GM18873 (cell line): ENCODE data around the gene FGGY.

Source experiments
- ATAC-seq: cut with Tn5 transposase; IDR thresholded peaks from one replicate; pipeline ENCODE4 v1.9.1; 2021; ENCODE audit warnings: mild to moderate bottlenecking, moderate library complexity, moderate number of reproducible peaks; ENCODE audit not compliant: unreplicated experiment, low FRiP score

FGGY gene

GRCh38 chr1:59377350-59377904 is 80.5 kb downstream of the FGGY start:
- no peak for ATAC-seq

- ATAC-seq, result no peak
Measured at GRCh38 chr1:59378621-59379370, 81.9 kb downstream of the FGGY start.

- no peak for ATAC-seq
Measured at GRCh38 chr1:59379371-59379728, 82.5 kb downstream of the FGGY start.

GRCh38 chr1:59383963-59384362 is 87.1 kb downstream of the FGGY start:
- ATAC-seq, result no peak

GRCh38 chr1:59384443-59384842 is 87.5 kb downstream of the FGGY start:
- peak; percentile 71 for ATAC-seq

GRCh38 chr1:59388191-59388590 is 91.3 kb downstream of the FGGY start:
- no peak for ATAC-seq

GRCh38 chr1:59389847-59390246 is 93.0 kb downstream of the FGGY start:
- ATAC-seq, result no peak

GRCh38 chr1:59390307-59390706 is 93.4 kb downstream of the FGGY start:
- no peak for ATAC-seq

GRCh38 chr1:59391212-59392179 is 94.6 kb downstream of the FGGY start:
- no peak for ATAC-seq

- ATAC-seq, result no peak
Measured at GRCh38 chr1:59393211-59394180, 96.6 kb downstream of the FGGY start.

- no peak for ATAC-seq
Measured at GRCh38 chr1:59394706-59395425, 98.0 kb downstream of the FGGY start.

- ATAC-seq, result no peak
Measured at GRCh38 chr1:59396387-59396786, 99.5 kb downstream of the FGGY start.

- no peak for ATAC-seq
Measured at GRCh38 chr1:59397139-59397858, 100.4 kb downstream of the FGGY start.

- no peak for ATAC-seq
Measured at GRCh38 chr1:59399642-59400041, 102.7 kb downstream of the FGGY start.

- ATAC-seq, result no peak
Measured at GRCh38 chr1:59401581-59401980, 104.7 kb downstream of the FGGY start.

- no peak for ATAC-seq
Measured at GRCh38 chr1:59404796-59405195, 107.9 kb downstream of the FGGY start.

GRCh38 chr1:59406437-59407164 is 109.7 kb downstream of the FGGY start:
- ATAC-seq, result no peak

- no peak for ATAC-seq
Measured at GRCh38 chr1:59408608-59409240, 111.8 kb downstream of the FGGY start.
